ENCODE results near the gene SLCO2A1.

SLCO2A1 gene

DNA sequence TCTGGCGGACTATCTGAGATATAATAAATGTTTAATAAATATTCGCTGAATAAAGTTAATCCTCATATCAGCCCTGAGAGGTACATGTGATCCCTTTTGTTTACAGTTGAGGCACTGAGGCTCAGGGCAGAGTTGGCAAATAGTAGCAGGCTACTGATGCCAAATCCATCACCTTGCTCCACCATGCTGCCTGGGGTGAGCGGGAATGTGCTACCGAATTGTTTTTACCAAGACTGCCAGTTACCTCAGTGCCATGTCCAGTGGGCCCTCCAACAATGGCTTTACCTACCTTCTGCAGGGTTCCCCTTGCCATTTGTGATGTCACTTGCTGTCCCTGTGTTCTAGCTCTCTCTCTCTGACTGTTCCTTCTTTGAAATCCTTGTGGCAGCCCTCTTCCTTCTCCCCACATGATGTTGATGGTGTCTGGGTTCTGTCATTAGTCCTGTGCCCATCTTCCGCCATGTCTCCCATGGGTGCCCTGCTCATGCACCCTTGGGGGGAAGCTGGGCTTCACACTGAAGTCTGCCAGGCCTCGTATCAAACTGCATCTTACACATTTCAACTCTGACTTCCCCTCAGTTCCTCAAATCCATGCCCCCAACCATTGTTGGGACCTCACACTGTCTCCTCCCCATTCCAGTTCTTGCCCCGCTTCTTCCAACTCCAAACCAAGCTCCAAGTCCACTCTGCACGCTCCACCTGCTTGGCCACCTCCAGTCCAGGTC is 35.4 kb downstream of the SLCO2A1 start (continued):
- TF ChIP-seq, protein P1, sequence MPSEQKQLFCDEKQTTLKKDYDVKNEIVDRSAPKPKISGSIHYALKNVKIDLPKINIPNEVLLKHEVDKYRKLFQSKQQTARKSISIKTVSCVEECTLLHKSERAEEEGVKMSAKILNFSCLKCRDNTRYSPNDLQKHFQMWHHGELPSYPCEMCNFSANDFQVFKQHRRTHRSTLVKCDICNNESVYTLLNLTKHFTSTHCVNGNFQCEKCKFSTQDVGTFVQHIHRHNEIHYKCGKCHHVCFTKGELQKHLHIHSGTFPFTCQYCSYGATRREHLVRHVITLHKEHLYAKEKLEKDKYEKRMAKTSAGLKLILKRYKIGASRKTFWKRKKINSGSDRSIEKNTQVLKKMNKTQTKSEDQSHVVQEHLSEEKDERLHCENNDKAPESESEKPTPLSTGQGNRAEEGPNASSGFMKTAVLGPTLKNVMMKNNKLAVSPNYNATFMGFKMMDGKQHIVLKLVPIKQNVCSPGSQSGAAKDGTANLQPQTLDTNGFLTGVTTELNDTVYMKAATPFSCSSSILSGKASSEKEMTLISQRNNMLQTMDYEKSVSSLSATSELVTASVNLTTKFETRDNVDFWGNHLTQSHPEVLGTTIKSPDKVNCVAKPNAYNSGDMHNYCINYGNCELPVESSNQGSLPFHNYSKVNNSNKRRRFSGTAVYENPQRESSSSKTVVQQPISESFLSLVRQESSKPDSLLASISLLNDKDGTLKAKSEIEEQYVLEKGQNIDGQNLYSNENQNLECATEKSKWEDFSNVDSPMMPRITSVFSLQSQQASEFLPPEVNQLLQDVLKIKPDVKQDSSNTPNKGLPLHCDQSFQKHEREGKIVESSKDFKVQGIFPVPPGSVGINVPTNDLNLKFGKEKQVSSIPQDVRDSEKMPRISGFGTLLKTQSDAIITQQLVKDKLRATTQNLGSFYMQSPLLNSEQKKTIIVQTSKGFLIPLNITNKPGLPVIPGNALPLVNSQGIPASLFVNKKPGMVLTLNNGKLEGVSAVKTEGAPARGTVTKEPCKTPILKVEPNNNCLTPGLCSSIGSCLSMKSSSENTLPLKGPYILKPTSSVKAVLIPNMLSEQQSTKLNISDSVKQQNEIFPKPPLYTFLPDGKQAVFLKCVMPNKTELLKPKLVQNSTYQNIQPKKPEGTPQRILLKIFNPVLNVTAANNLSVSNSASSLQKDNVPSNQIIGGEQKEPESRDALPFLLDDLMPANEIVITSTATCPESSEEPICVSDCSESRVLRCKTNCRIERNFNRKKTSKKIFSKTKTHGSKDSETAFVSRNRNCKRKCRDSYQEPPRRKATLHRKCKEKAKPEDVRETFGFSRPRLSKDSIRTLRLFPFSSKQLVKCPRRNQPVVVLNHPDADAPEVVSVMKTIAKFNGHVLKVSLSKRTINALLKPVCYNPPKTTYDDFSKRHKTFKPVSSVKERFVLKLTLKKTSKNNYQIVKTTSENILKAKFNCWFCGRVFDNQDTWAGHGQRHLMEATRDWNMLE (tag by site-specific recombination; conservative IDR thresholded peaks at IDR 0.05; ENCODE audit: low read depth), result no peak
- TF ChIP-seq ZNF239 (tag by site-specific recombination; IDR thresholded peaks at IDR 0.05) (no peak), KLF1 (tag by site-specific recombination; IDR thresholded peaks at IDR 0.05) (no peak), ZNF146 (tag by site-specific recombination; IDR thresholded peaks at IDR 0.05) (no peak), ZSCAN30 (tag by site-specific recombination; IDR thresholded peaks at IDR 0.05) (no peak), ZNF174 (tag by site-specific recombination; IDR thresholded peaks at IDR 0.05) (no peak), ZNF701 (tag by site-specific recombination; IDR thresholded peaks at IDR 0.05) (no peak)

DNA sequence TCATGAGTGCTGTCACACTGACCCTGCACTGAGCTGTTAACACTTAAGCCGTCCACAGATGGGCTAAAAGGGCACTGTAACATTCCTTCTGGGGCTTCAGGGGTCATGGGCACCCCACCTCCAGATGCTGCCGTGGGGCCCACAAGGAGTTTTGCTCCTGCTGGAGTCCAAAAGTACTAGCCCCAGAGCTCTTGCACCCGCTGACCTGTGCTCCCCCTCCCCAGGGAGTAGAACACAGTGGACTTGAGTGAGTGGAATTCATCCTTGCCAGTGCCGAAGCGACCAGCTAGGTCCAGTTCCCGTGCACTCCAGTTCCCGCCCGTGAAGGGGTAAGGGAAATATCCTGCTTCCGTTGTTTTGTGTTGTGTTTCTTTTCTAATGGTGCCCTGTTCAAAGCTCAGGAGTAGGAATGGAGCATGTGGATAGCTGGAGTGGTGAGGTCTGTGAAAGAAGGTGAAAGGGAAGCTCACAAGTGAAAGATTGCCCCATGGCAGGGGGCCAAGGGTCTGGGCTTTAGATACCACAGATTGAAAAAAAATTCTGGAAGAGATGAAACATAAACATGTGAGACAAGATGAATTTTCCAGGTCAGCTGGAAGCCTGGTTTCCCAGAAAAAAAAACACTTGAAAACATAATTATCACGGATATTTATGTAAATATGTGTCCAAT is 36.6 kb downstream of the SLCO2A1 start:
- TF ChIP-seq ZNF112 (tag by site-specific recombination; IDR thresholded peaks at IDR 0.05) (no peak), KLF8 (tag by site-specific recombination; IDR thresholded peaks at IDR 0.05) (no peak)
- TF ChIP-seq, protein P2, sequence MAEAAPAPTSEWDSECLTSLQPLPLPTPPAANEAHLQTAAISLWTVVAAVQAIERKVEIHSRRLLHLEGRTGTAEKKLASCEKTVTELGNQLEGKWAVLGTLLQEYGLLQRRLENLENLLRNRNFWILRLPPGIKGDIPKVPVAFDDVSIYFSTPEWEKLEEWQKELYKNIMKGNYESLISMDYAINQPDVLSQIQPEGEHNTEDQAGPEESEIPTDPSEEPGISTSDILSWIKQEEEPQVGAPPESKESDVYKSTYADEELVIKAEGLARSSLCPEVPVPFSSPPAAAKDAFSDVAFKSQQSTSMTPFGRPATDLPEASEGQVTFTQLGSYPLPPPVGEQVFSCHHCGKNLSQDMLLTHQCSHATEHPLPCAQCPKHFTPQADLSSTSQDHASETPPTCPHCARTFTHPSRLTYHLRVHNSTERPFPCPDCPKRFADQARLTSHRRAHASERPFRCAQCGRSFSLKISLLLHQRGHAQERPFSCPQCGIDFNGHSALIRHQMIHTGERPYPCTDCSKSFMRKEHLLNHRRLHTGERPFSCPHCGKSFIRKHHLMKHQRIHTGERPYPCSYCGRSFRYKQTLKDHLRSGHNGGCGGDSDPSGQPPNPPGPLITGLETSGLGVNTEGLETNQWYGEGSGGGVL (tag by site-specific recombination; IDR thresholded peaks at IDR 0.05), result no peak
- Histone ChIP-seq H3K9me3 (ENCODE audit: control insufficient read depth, insufficient read depth, low read depth, low read length) (no peaks in the 10 kb centered on the region), H3K27ac (ENCODE audit: extremely low read depth, low read depth, low read length) (no peak overlapping the region), H3K4me1 (ENCODE audit: control insufficient read depth, insufficient read depth, low read length) (peaks cover 3% of the 10 kb centered on the region; the same call in 1 of the 2 replicates), H3K36me3 (ENCODE audit: control insufficient read depth in 2 of 2, insufficient read depth in 1 of 2, low read length in 2 of 2) (no peaks in the 10 kb centered on the region), H3K4me3 (ENCODE audit: low read depth, low read length) (no peak overlapping the region)
- ChIA-PET POLR2A (no interaction called here), CTCF (no interaction called here)

DNA sequence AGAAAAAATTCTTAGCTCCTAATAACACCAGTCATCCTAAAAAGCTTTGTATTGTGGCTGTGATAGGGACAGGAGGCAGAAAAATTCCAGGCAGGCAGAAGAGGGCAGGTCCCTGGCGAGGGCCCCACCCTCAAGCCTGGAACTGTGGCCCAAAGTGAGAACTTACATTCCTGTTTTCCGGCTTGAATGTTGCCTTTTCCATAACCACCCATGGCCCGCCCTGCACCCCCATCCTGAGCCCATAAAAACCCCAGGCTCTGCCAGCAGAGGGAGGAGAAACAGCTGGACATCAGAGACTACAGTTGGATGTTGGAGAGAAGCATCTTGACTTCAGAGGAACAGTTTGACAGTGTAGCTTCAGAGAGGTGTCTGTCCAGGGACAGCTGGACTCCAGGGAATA is 37.3 kb downstream of the SLCO2A1 start:
- Histone ChIP-seq H3K9me3 (ENCODE audit: control insufficient read depth, insufficient read depth, low read depth, low read length) (no peaks in the 10 kb centered on the region), H3K4me1 (ENCODE audit: control insufficient read depth, insufficient read depth, low read length) (peaks cover 3% of the 10 kb centered on the region; the same call in 1 of the 2 replicates), H3K27ac (ENCODE audit: extremely low read depth, low read depth, low read length) (no peak overlapping the region), H3K36me3 (ENCODE audit: control insufficient read depth in 2 of 2, insufficient read depth in 1 of 2, low read length in 2 of 2) (no peaks in the 10 kb centered on the region), H3K4me3 (ENCODE audit: low read depth, low read length) (no peak overlapping the region)
- POLR2A ChIA-PET, result no interaction called here
- TF ChIP-seq ZNF747 (tag by site-specific recombination; IDR thresholded peaks at IDR 0.05) (no peak), ZFP3 (tag by site-specific recombination; IDR thresholded peaks at IDR 0.05; ENCODE audit: low read depth) (no peak), KLF1 (tag by site-specific recombination; IDR thresholded peaks at IDR 0.05) (no peak), ZNF391 (tag by site-specific recombination; IDR thresholded peaks at IDR 0.05; ENCODE audit: borderline replicate concordance, low read depth) (no peak), HOXD13 (CRISPR knock-in tag; IDR thresholded peaks at IDR 0.05; ENCODE audit: borderline replicate concordance) (no peak), ZBTB48 (tag by site-specific recombination; IDR thresholded peaks at IDR 0.05) (no peak), KLF10 (tag by site-specific recombination; IDR thresholded peaks at IDR 0.05) (no peak)
- TF ChIP-seq, protein P3, sequence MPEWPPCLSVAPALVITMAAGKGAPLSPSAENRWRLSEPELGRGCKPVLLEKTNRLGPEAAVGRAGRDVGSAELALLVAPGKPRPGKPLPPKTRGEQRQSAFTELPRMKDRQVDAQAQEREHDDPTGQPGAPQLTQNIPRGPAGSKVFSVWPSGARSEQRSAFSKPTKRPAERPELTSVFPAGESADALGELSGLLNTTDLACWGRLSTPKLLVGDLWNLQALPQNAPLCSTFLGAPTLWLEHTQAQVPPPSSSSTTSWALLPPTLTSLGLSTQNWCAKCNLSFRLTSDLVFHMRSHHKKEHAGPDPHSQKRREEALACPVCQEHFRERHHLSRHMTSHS (tag by site-specific recombination; IDR thresholded peaks at IDR 0.05), result no peak
- TF ChIP-seq, protein P4, sequence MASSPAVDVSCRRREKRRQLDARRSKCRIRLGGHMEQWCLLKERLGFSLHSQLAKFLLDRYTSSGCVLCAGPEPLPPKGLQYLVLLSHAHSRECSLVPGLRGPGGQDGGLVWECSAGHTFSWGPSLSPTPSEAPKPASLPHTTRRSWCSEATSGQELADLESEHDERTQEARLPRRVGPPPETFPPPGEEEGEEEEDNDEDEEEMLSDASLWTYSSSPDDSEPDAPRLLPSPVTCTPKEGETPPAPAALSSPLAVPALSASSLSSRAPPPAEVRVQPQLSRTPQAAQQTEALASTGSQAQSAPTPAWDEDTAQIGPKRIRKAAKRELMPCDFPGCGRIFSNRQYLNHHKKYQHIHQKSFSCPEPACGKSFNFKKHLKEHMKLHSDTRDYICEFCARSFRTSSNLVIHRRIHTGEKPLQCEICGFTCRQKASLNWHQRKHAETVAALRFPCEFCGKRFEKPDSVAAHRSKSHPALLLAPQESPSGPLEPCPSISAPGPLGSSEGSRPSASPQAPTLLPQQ (tag by site-specific recombination; IDR thresholded peaks at IDR 0.05), result no peak
- TF ChIP-seq, protein P5, sequence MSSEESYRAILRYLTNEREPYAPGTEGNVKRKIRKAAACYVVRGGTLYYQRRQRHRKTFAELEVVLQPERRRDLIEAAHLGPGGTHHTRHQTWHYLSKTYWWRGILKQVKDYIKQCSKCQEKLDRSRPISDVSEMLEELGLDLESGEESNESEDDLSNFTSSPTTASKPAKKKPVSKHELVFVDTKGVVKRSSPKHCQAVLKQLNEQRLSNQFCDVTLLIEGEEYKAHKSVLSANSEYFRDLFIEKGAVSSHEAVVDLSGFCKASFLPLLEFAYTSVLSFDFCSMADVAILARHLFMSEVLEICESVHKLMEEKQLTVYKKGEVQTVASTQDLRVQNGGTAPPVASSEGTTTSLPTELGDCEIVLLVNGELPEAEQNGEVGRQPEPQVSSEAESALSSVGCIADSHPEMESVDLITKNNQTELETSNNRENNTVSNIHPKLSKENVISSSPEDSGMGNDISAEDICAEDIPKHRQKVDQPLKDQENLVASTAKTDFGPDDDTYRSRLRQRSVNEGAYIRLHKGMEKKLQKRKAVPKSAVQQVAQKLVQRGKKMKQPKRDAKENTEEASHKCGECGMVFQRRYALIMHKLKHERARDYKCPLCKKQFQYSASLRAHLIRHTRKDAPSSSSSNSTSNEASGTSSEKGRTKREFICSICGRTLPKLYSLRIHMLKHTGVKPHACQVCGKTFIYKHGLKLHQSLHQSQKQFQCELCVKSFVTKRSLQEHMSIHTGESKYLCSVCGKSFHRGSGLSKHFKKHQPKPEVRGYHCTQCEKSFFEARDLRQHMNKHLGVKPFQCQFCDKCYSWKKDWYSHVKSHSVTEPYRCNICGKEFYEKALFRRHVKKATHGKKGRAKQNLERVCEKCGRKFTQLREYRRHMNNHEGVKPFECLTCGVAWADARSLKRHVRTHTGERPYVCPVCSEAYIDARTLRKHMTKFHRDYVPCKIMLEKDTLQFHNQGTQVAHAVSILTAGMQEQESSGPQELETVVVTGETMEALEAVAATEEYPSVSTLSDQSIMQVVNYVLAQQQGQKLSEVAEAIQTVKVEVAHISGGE (tag by site-specific recombination; conservative IDR thresholded peaks at IDR 0.05; ENCODE audit: low read depth), result no peak
- CTCF ChIA-PET, result interaction anchor here (0.7 kb wide), 1 partner anchor 165 kb away, joined by 3 read pairs; no protein-coding TSS in a partner anchor
